GM12892 (cell line): Measurements from ENCODE around the gene TMEM154.

ENCODE experiments used
- POLR2A ChIP-seq: IDR thresholded peaks from 2 replicates; pipeline ENCODE4 v1.6.1; 2011; ENCODE audit warnings: low read depth, low read length, control low read depth
- POLR2AphosphoS5 ChIP-seq: IDR thresholded peaks from 2 replicates; pipeline ENCODE4 v1.6.1; 2011; ENCODE audit warnings: low read depth, low read length, control low read depth

GRCh38 chr4:152691761-152692160 is 12.0 kb upstream of the TMEM154 start:
- TF ChIP-seq POLR2A (no peak), POLR2AphosphoS5 (no peak)
